SW480 (cell line): Measurements from ENCODE around the gene DOCK11.
A peak's percentile ranks its signal among the peaks of the same experiment; 100 is the strongest.
"Not testable (repeated sequence)": the region's sequence is repeated elsewhere in the genome, so short reads cannot be mapped to it uniquely, and the experiment has no call there.

ENCODE experiments used
- DNase-seq: peaks from one replicate; pipeline ENCODE4 v3.0.0-alpha.2; 2016; ENCODE audit warnings: low spot score

The DOCK11 gene

GRCh38 chrX:118694638-118695037, 199.0 kb downstream of the DOCK11 start:
- no peak for DNase-seq

- DNase-seq: no peak
These were observed 203.0 kb downstream of the DOCK11 start for GRCh38 chrX:118698516-118699170.

- DNase-seq: peak; percentile 96
These were observed 207.1 kb downstream of the DOCK11 start for GRCh38 chrX:118702741-118703140.

GRCh38 chrX:118706681-118707080, 211.1 kb downstream of the DOCK11 start:
- DNase-seq: no peak

- no peak for DNase-seq
These were observed 218.9 kb downstream of the DOCK11 start for GRCh38 chrX:118714521-118714920.

- DNase-seq: not testable (repeated sequence)
These were observed 220.3 kb downstream of the DOCK11 start for GRCh38 chrX:118715917-118716316.

- not testable (repeated sequence) for DNase-seq
These were observed 221.2 kb downstream of the DOCK11 start for GRCh38 chrX:118716833-118717232.

- DNase-seq: no peak
These were observed 222.2 kb downstream of the DOCK11 start for GRCh38 chrX:118717678-118718391.

- no peak for DNase-seq
These were observed 223.1 kb downstream of the DOCK11 start for GRCh38 chrX:118718737-118719136.

GRCh38 chrX:118720058-118720707, 224.6 kb downstream of the DOCK11 start:
- no peak for DNase-seq

GRCh38 chrX:118723376-118723775, 227.8 kb downstream of the DOCK11 start:
- no peak for DNase-seq

GRCh38 chrX:118724365-118724764, 228.8 kb downstream of the DOCK11 start:
- DNase-seq: no peak

- no peak for DNase-seq
These were observed 229.2 kb downstream of the DOCK11 start for GRCh38 chrX:118724775-118725174.

- DNase-seq: no peak
These were observed 230.8 kb downstream of the DOCK11 start for GRCh38 chrX:118726396-118726795.

- DNase-seq: peak; percentile 85
These were observed 231.5 kb downstream of the DOCK11 start, which contains the start of gene IL13RA1 for GRCh38 chrX:118726887-118727685. TSS of gene IL13RA1 (plus strand) at chrX:118727606. CDS start at chrX:118727639, 33 bp downstream.

GRCh38 chrX:118727686-118728339, 232.2 kb downstream of the DOCK11 start:
- DNase-seq: peak; percentile 33

- no peak for DNase-seq
These were observed 233.5 kb downstream of the DOCK11 start for GRCh38 chrX:118729042-118729652.

- DNase-seq: no peak
These were observed 235.1 kb downstream of the DOCK11 start for GRCh38 chrX:118730500-118731247.

- not testable (repeated sequence) for DNase-seq
These were observed 236.9 kb downstream of the DOCK11 start for GRCh38 chrX:118732551-118732950.

GRCh38 chrX:118734909-118735308, 239.3 kb downstream of the DOCK11 start:
- DNase-seq: no peak
